ENCODE measurements around the gene ZNF652.
"Not testable (repeated sequence)": the region's sequence is repeated elsewhere in the genome, so short reads cannot be mapped to it uniquely, and the experiment has no call there.

ZNF652 gene

GRCh38 chr17:49315551-49316257 lies 46.3 kb downstream of the ZNF652 start:
- peak; percentile 63 for DNase-seq (ENCODE audit: low spot score)

GRCh38 chr17:49312722-49313121 lies 49.3 kb downstream of the ZNF652 start:
- no peak for DNase-seq (ENCODE audit: low spot score)

- no peak for DNase-seq (ENCODE audit: low spot score)
Observed at GRCh38 chr17:49299996-49300395, 62.1 kb downstream of the ZNF652 start.

- DNase-seq (ENCODE audit: low spot score): no peak
Observed at GRCh38 chr17:49298371-49298976, 63.6 kb downstream of the ZNF652 start.

GRCh38 chr17:49297141-49297540 lies 64.9 kb downstream of the ZNF652 start:
- DNase-seq (ENCODE audit: low spot score): no peak

GRCh38 chr17:49294122-49294521 lies 67.9 kb downstream of the ZNF652 start:
- DNase-seq (ENCODE audit: low spot score): no peak

- no peak for DNase-seq (ENCODE audit: low spot score)
Observed at GRCh38 chr17:49292901-49293300, 69.1 kb downstream of the ZNF652 start.

- no peak for DNase-seq (ENCODE audit: low spot score)
Observed at GRCh38 chr17:49291929-49292328, 70.1 kb downstream of the ZNF652 start.

GRCh38 chr17:49290690-49291359 lies 71.2 kb downstream of the ZNF652 start:
- DNase-seq (ENCODE audit: low spot score): no peak

- DNase-seq (ENCODE audit: low spot score): no peak
Observed at GRCh38 chr17:49288388-49288787, 73.7 kb downstream of the ZNF652 start.

GRCh38 chr17:49287481-49287880 lies 74.6 kb downstream of the ZNF652 start:
- no peak for DNase-seq (ENCODE audit: low spot score)

- not testable (repeated sequence) for DNase-seq (ENCODE audit: low spot score)
Observed at GRCh38 chr17:49286261-49286973, 75.6 kb downstream of the ZNF652 start.

GRCh38 chr17:49285716-49286115 lies 76.3 kb downstream of the ZNF652 start:
- DNase-seq (ENCODE audit: low spot score): no peak

- no peak for DNase-seq (ENCODE audit: low spot score)
Observed at GRCh38 chr17:49280918-49281317, 81.1 kb downstream of the ZNF652 start.

- no peak for DNase-seq (ENCODE audit: low spot score)
Observed at GRCh38 chr17:49280061-49280460, 82.0 kb downstream of the ZNF652 start.

- not testable (repeated sequence) for DNase-seq (ENCODE audit: low spot score)
Observed at GRCh38 chr17:49279263-49280015, 82.6 kb downstream of the ZNF652 start.

- DNase-seq (ENCODE audit: low spot score): no peak
Observed at GRCh38 chr17:49278076-49278475, 84.0 kb downstream of the ZNF652 start.

GRCh38 chr17:49277638-49278037 lies 84.4 kb downstream of the ZNF652 start:
- no peak for DNase-seq (ENCODE audit: low spot score)

GRCh38 chr17:49275981-49276380 lies 86.1 kb downstream of the ZNF652 start:
- not testable (repeated sequence) for DNase-seq (ENCODE audit: low spot score)

GRCh38 chr17:49269356-49269755 lies 92.7 kb downstream of the ZNF652 start:
- DNase-seq (ENCODE audit: low spot score): no peak

- no peak for DNase-seq (ENCODE audit: low spot score)
Observed at GRCh38 chr17:49267912-49268311, 94.1 kb downstream of the ZNF652 start.

- no peak for DNase-seq (ENCODE audit: low spot score)
Observed at GRCh38 chr17:49266233-49266632, 95.8 kb downstream of the ZNF652 start.

All from HuH-7 (cell line).